Stomach (tissue), 9 donors: ENCODE results near the gene TRIM46. TPM values are rescaled to one million over a fixed set of nuclear protein-coding genes. Genes with fewer than 3 reads are reported as not detected.

Experiments used
- DNase-seq, 2 donors: peaks; one replicate each; pipeline versions ENCODE4 v3.0.0 to v3.0.0-alpha.2; 2013 to 2019
- H3K27ac ChIP-seq, 5 donors: fragments of 200-600 bp in 4 of 5; sonication (generic) in 4 of 5; one replicate each; pipeline ENCODE4 v1.5.1; 2013 to 2019; ENCODE audit warnings: mild to moderate bottlenecking in 1 of 5, moderate library complexity in 1 of 5
- H3K27me3 ChIP-seq, 3 donors: fragments of 200-600 bp; sonication (generic); one replicate each; pipeline ENCODE4 v1.5.1; 2017 to 2019; ENCODE audit warnings: mixed run types in 1 of 3
- H3K36me3 ChIP-seq, 4 donors: fragments of 200-600 bp; sonication (generic); 1 replicate in 3 of 4; 2 replicates in 1 of 4; pipeline ENCODE4 v1.5.1; 2016 to 2019
- H3K4me1 ChIP-seq, 4 donors: fragments of 200-600 bp; sonication (generic); one replicate each; pipeline ENCODE4 v1.5.1; 2016 to 2019
- H3K4me3 ChIP-seq, 4 donors: fragments of 200-600 bp; sonication (generic) in 3 of 4; one replicate each; pipeline ENCODE4 v1.5.1; 2016 to 2019; ENCODE audit warnings: mild to moderate bottlenecking in 1 of 4
- H3K9me3 ChIP-seq, 4 donors: fragments of 200-600 bp; sonication (generic); one replicate each; pipeline ENCODE4 v1.5.1; 2016 to 2019
- EP300 ChIP-seq: sonication (generic); formaldehyde crosslinking; IDR thresholded peaks from one replicate; pipeline ENCODE4 v1.6.1; 2017; ENCODE audit warnings: antibody characterized with exemption
- POLR2A ChIP-seq, 4 donors: fragments of 450-650 bp; IDR thresholded peaks; one replicate each; pipeline ENCODE4 v1.6.1; 2016; ENCODE audit warnings: antibody characterized with exemption in 4 of 4, control low read depth in 2 of 4, mild to moderate bottlenecking in 1 of 4, moderate library complexity in 1 of 4
- POLR2AphosphoS5 ChIP-seq, 3 donors: sonication (generic); formaldehyde crosslinking; IDR thresholded peaks; one replicate each; pipeline ENCODE4 v1.6.1; 2016; ENCODE audit warnings: antibody characterized with exemption in 3 of 3
- WGBS, 5 donors: extraction: QIAGEN DNeasy Blood & Tissue Kit in 3 of 5; methylation state at CpG; one replicate each; pipeline versions ENCODE4 v1.1.5 to v1.1.7; 2013 to 2018; 5-methylcytosine and 5-hydroxymethylcytosine counted together
- intact Hi-C: fragments of 100-400 bp; cut with DNase I; formaldehyde crosslinking; loops from one replicate; pipeline ENCODE4 v1.15.1; 2023; ENCODE audit warnings: low total_unique reads
- polyA plus RNA-seq, 3 donors: library from polyadenylated mRNA; stranded (reverse); fragments of 200-250 nt; gene quantifications; one replicate each; pipeline ENCODE4 v1.2.3, GENCODE V29; 2013
- total RNA-seq, 5 donors: library from RNA; depleted of rRNA; stranded (reverse); fragments of >200 nt; gene quantifications; one replicate each; pipeline versions ENCODE4 v1.1.0 to v1.2.3, GENCODE V29; 2014 to 2016
- TF ChIP-seq, protein P1 (sequence below), 7 experiments: fragments of 450-650 bp in 4 of 7; fragments of 200-600 bp in 3 of 7; sonication (generic) in 3 of 7; IDR thresholded peaks; one replicate each; pipeline ENCODE4 v1.5.1; 2016 to 2019; ENCODE audit warnings: antibody characterized with exemption in 7 of 7, control low read depth in 2 of 7, mild to moderate bottlenecking in 1 of 7
- donor health status: healthy with polysubstance abuse.
- donor health status: Bipolar disorder and iron deficiency.
- donor health status: healthy.

TRIM46 gene
- total and polyA plus RNA-seq, 8 donors: 0.58 to 16.9 (median 0.71) TPM; not detected in 2

DNA sequence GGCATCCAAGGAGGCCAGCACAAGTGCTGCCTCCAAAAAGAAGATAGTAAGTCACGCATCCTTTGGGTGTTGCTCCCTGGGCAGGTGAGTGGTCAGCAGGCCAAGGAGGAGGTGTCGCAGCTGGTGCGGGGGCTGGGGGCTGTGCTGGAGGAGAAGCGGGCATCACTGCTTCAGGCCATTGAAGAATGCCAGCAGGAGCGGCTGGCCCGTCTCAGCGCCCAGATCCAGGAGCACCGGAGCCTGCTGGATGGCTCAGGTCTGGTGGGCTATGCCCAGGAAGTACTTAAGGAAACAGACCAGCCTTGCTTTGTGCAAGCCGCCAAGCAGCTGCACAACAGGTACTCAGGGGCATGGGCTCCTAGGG is 4.3 kb downstream of the TRIM46 start:
- no peak overlapping the region for H3K4me3 ChIP-seq
- 95 to 98% (median 97%) methylated on average over 9 of the region's 9 CpGs for WGBS, 5 donors
- intact Hi-C loops: loop anchor here (10.0 kb wide), 1 partner anchor 47 kb away; no protein-coding TSS in a partner anchor
- H3K4me1 ChIP-seq: peaks cover 40 to 85% (median 79%) of the 10 kb centered on the region in 4 donors
- peaks cover 0 to 16% (median 0%) of the 10 kb centered on the region in 4 donors for H3K36me3 ChIP-seq
- DNase-seq: peak; percentile 27 to 30
- peaks cover 0 to 19% (median 6%) of the 10 kb centered on the region in 3 donors for H3K27me3 ChIP-seq
- no peaks in the 10 kb centered on the region for H3K9me3 ChIP-seq
- TF ChIP-seq, protein P1, sequence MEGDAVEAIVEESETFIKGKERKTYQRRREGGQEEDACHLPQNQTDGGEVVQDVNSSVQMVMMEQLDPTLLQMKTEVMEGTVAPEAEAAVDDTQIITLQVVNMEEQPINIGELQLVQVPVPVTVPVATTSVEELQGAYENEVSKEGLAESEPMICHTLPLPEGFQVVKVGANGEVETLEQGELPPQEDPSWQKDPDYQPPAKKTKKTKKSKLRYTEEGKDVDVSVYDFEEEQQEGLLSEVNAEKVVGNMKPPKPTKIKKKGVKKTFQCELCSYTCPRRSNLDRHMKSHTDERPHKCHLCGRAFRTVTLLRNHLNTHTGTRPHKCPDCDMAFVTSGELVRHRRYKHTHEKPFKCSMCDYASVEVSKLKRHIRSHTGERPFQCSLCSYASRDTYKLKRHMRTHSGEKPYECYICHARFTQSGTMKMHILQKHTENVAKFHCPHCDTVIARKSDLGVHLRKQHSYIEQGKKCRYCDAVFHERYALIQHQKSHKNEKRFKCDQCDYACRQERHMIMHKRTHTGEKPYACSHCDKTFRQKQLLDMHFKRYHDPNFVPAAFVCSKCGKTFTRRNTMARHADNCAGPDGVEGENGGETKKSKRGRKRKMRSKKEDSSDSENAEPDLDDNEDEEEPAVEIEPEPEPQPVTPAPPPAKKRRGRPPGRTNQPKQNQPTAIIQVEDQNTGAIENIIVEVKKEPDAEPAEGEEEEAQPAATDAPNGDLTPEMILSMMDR (IDR thresholded peaks at IDR 0.05): no peak
- TF ChIP-seq EP300 (no peak), POLR2AphosphoS5 (IDR thresholded peaks at IDR 0.05) (no peak), POLR2A (IDR thresholded peaks at IDR 0.05) (no peak)
- peak overlapping the region; percentile 34 to 96 (median 81) for H3K27ac ChIP-seq

DNA sequence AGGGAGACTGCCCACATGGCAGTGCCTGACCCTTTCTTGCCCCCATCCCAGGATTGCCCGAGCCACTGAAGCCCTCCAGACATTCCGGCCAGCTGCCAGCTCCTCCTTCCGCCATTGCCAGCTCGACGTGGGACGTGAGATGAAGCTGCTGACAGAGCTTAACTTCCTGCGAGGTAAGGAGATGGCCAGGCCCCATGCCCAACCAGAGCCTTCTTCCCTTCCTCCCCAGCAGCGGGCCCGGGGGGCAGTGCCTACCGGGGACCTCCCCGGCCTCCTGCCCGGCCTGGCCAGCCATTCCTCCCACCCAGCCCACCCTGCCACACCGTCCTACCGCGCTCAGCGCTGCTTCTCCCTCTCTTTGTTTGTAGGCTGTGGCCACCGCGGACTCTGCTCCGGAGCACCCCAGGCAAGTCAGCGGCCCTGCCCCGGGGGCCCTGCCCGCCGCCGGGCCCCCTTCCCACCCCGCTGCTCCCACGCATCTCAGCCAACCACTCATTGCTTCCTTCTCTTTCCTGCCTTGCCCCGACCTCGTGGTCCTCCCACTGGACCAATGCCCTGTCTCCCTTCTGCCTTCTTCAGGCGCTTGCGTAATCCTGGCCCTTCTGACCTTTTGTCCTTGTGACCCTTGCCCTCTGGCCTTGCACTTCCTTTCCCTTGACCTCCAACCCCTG is 4.9 kb downstream of the TRIM46 start:
- TF ChIP-seq EP300: no peak
- no peak for TF ChIP-seq POLR2A (IDR thresholded peaks at IDR 0.05)
- peak in 2 of 3 donors; percentile 17 to 38 for TF ChIP-seq POLR2AphosphoS5 (IDR thresholded peaks at IDR 0.05)
- TF ChIP-seq, protein P1 (IDR thresholded peaks at IDR 0.05): no peak

DNA sequence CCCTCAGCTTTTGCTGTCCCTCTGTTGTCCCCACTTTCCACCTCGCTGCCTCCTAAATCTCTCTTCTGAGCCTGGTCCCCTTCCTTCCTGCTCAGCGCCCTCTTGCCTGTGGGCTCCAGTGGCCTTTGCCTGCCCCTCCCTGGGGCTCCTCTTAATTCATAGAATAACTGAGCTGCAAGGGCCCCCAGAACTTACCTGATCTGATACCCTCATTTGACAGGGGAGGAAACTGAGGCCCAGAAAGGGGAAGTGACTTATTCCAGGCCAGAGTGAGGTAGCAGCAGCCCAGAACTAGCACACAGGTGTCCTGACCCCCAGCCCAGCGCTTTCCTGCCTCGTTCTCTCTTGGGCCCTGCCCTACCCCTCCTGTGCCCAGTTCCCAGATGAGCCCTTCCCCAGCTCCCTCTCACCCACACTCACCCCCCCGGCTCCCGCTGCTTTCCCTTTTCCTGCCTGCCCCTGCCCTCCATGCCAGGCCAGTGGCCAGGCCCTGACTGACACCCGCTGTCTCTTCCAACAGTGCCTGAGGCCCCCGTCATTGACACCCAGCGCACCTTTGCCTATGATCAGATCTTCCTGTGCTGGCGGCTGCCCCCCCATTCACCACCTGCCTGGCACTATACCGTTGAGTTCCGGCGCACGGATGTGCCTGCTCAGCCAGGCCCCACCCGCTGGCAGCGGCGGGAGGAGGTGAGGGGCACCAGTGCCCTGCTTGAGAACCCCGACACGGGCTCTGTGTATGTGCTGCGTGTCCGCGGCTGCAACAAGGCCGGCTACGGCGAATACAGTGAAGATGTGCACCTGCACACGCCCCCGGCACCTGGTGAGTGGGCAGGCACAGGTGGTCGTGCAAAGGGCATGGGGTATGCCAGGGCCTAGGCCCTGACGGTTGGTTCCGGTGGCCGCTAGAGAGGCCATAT is 5.7 kb downstream of the TRIM46 start:
- no peaks in the 10 kb centered on the region for H3K9me3 ChIP-seq
- peaks cover 0 to 16% (median 0%) of the 10 kb centered on the region in 4 donors for H3K36me3 ChIP-seq
- H3K27ac ChIP-seq: peak overlapping the region; percentile 46 to 96 (median 81)
- intact Hi-C loops: loop anchor here (10.0 kb wide), 1 partner anchor 45 kb away; no protein-coding TSS in a partner anchor
- TF ChIP-seq, protein P1 (IDR thresholded peaks at IDR 0.05): no peak
- TF ChIP-seq POLR2AphosphoS5 (IDR thresholded peaks at IDR 0.05) (peak in 1 of 3 donors; percentile 12), POLR2A (IDR thresholded peaks at IDR 0.05) (no peak)
- peaks cover 29 to 81% (median 73%) of the 10 kb centered on the region in 4 donors for H3K4me1 ChIP-seq
- H3K27me3 ChIP-seq: peaks cover 0 to 11% (median 2%) of the 10 kb centered on the region in 3 donors
- DNase-seq: peak; percentile 46 to 49
- WGBS, 5 donors: 41 to 74% (median 57%) methylated on average over 29 to 31 of the region's 31 CpGs
- no peak overlapping the region for H3K4me3 ChIP-seq

More for the DNA sequence above, 4.9 kb downstream of the TRIM46 start:
- Histone ChIP-seq H3K4me3 (no peak overlapping the region), H3K4me1 (peaks cover 36 to 81% (median 75%) of the 10 kb centered on the region in 4 donors), H3K27ac (peak overlapping the region; percentile 73 to 96 (median 81)), H3K27me3 (peaks cover 0 to 19% (median 6%) of the 10 kb centered on the region in 3 donors), H3K36me3 (peaks cover 0 to 16% (median 0%) of the 10 kb centered on the region in 4 donors), H3K9me3 (no peaks in the 10 kb centered on the region)
- intact Hi-C loops: loop anchor here (10.0 kb wide), 1 partner anchor 46 kb away; no protein-coding TSS in a partner anchor
- WGBS, 5 donors: 69 to 77% (median 75%) methylated on average over 20 to 30 of the region's 30 CpGs
- DNase-seq: peak; percentile 28 to 33
